ENCODE results near the gene ZNF804B. TPM values are rescaled to one million over a fixed set of nuclear protein-coding genes. Genes with fewer than 3 reads are reported as not detected.

ZNF804B gene
- total and polyA plus RNA-seq, 2 of the 4 experiments (the other 2 are of a cell fraction) = not detected

- H2BK15ac ChIP-seq (ENCODE audit: low read depth, low read length) = no peak overlapping the region
- H3K9me3 ChIP-seq (ENCODE audit: control insufficient read depth, insufficient read depth, low read length) = peaks cover 1% of the 10 kb centered on the region; the same call in 1 of the 2 replicates
- H3K18ac ChIP-seq (ENCODE audit: low read depth, low read length) = no peak overlapping the region
- intact Hi-C loops (cut with micrococcal nuclease) (no loop called here), in situ Hi-C loops (cut with MboI; ENCODE audit: low sequenced_read_pairs) (no loop called here), dilution Hi-C loops (cut with HindIII; ENCODE audit: low sequenced_read_pairs, unreplicated experiment) (no loop called here)
- no peak overlapping the region for H3K4ac ChIP-seq (ENCODE audit: low read depth, low read length)
- no peak overlapping the region for H3K9ac ChIP-seq (ENCODE audit: low read depth, low read length)
- H3K23ac ChIP-seq (ENCODE audit: low read depth, low read length) = no peak overlapping the region
- POLR2A ChIA-PET (ENCODE audit: unreplicated experiment) = no interaction called here
- WGBS, 2 experiments (ENCODE audit: extremely low coverage in 2 of 2, insufficient read length in 1 of 2) = no CpG with 5 or more reads among the region's 4 CpGs
- no peak overlapping the region for H4K91ac ChIP-seq (ENCODE audit: insufficient read depth, low read depth, low read length)
- ATAC-seq (ENCODE audit: low read depth) (no peak), DNase-seq (no peak)
- no peaks in the 10 kb centered on the region for H3K79me1 ChIP-seq (ENCODE audit: low read depth in 1 of 2, low read length in 2 of 2)
- H2BK120ac ChIP-seq (ENCODE audit: low read depth, low read length) = no peak overlapping the region
- no peak overlapping the region for H2AK5ac ChIP-seq (ENCODE audit: low read depth, low read length)
- no peak overlapping the region for H2AFZ ChIP-seq (replicated peaks; ENCODE audit: low read length, poor library complexity)
- no peak overlapping the region for H2AK9ac ChIP-seq (replicated peaks; ENCODE audit: low read depth, low read length, poor library complexity)
- no peak overlapping the region for H3K4me2 ChIP-seq (ENCODE audit: low read depth, low read length)
- CTCF ChIA-PET = no interaction called here
- H3K4me1 ChIP-seq (ENCODE audit: control insufficient read depth, insufficient read depth, low read length) = no peaks in the 10 kb centered on the region
- no peak overlapping the region for H2BK5ac ChIP-seq (ENCODE audit: low read depth, low read length, poor library complexity, severe bottlenecking)
- H2BK20ac ChIP-seq (ENCODE audit: low read depth, low read length) = no peak overlapping the region
- no peak overlapping the region for H4K8ac ChIP-seq (ENCODE audit: low read depth in 2 of 2, low read length in 2 of 2)
- no peaks in the 10 kb centered on the region for H3K27me3 ChIP-seq (ENCODE audit: control insufficient read depth, insufficient read depth, low read length)
- no peaks in the 10 kb centered on the region for H4K20me1 ChIP-seq (ENCODE audit: insufficient read depth, low read length)
- H3K56ac ChIP-seq (ENCODE audit: extremely low read depth, insufficient read depth, low read length) = no peak overlapping the region
- no peaks in the 10 kb centered on the region for H3K9me1 ChIP-seq (ENCODE audit: insufficient read depth, low read length)
- no peak for TF ChIP-seq CHD1 (IDR thresholded peaks at IDR 0.05; ENCODE audit: low read depth, low read length)
- no peak for TF ChIP-seq NFE2L2 (IDR thresholded peaks at IDR 0.05; ENCODE audit: low read depth, low read length)
- TF ChIP-seq SMC3 (IDR thresholded peaks at IDR 0.05; ENCODE audit: low read depth, low read length) = no peak
- TF ChIP-seq POLR2A (IDR thresholded peaks at IDR 0.05; ENCODE audit: low read depth, low read length) = no peak
- H3K36me3 ChIP-seq (ENCODE audit: control insufficient read depth, insufficient read depth, low read length) = no peaks in the 10 kb centered on the region
- BruUV-seq (replicated peaks) = no TSS peak
- H4K5ac ChIP-seq (ENCODE audit: low read depth, low read length) = no peak overlapping the region
- no peak overlapping the region for H3K14ac ChIP-seq (replicated peaks; ENCODE audit: low read depth, low read length)
- no peak overlapping the region for H3K4me3 ChIP-seq (ENCODE audit: insufficient read depth, low read depth, low read length)
- no peak overlapping the region for H3K27ac ChIP-seq (ENCODE audit: insufficient read depth, low read length)
Measured at GRCh38 chr7:89264126-89264525, 504.6 kb downstream of the ZNF804B start.
